COLO668 (cell line): Measurements from ENCODE around the gene CBLN3.

Source experiments
- DNase-seq: peaks from one replicate; lab custom pipeline; 2025; ENCODE audit not compliant: unreplicated experiment; lab: John Stamatoyannopoulos, UW

CBLN3 gene

GRCh38 chr14:24439830-24440605 lies 10.6 kb upstream of the CBLN3 start:
- no peak for DNase-seq

DNA sequence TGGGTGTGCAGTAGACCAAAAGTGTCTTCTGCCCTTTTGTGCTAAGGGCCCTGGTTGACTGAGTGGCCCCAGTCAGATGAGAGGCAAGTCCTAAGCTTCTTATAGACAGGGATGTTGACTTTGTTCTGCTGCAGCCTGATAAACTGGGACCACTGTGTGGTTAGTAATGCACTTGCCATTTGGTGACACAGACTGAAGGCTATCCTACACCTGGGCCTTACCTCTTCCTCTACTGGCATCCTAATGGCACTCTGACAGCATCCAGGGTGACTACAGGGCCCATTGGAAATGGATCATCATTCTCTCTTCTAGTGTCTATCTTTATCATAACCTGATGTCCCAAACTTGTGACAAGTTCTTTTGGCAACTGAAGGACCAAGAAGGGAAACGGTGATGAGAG lies 9.8 kb upstream of the CBLN3 start:
- DNase-seq = no peak

DNA sequence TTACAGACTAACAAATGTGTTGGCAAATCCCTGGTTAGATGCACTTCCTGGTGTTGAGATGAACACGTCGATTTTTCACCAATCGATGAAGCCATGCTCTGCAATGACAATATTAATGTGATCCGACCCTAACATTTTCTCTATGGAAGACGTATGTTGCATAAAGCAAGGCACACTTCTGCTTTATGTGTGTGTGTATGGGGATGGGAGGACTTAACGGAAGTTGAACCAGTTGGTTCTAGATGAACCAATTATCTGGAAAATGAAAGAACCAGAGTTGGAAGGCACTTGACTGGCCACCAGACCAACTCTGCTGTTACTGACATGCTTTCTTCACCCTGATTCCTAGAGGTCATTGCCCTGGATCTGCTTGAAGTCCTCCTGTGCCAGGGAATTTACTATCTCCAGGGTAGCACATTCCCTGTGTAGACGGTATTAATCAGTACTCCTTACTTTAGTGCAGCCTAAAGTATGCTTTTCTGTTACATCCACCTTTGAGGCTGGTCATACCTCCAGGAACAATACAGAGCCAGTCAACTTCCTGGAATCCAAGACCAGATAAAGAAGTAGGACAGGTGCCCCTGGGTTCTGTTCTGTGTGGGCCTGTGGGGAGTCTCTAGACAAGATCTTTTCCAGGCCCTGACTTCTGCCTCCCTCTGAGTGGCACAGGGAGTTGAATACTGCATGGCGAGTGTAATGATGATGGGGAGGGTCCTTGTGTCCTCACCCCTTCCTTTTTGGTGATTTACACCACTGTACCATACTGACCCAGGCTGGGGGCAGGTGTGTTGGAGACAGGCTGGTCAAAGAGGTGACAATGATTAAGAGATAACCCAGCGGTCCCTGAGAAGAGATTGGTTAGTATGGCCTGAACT lies 9.0 kb upstream of the CBLN3 start:
- DNase-seq = no peak

DNA sequence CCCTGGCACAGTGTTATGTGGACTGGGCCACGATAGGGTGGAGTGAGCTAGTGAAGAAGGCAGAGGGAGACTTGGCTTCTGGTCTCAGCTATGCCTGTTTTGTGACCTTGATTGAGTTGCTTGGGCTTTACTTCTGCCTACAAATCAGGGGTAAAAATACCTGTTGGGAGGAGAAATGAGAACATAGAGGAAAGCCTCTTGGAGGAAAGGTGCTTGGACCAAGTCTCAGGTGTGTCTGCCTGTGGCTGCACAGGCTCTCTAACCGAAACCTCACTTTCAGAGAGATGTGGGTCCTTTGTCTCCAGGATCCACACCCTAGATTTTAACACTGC lies 8.2 kb upstream of the CBLN3 start:
- no peak for DNase-seq

DNA sequence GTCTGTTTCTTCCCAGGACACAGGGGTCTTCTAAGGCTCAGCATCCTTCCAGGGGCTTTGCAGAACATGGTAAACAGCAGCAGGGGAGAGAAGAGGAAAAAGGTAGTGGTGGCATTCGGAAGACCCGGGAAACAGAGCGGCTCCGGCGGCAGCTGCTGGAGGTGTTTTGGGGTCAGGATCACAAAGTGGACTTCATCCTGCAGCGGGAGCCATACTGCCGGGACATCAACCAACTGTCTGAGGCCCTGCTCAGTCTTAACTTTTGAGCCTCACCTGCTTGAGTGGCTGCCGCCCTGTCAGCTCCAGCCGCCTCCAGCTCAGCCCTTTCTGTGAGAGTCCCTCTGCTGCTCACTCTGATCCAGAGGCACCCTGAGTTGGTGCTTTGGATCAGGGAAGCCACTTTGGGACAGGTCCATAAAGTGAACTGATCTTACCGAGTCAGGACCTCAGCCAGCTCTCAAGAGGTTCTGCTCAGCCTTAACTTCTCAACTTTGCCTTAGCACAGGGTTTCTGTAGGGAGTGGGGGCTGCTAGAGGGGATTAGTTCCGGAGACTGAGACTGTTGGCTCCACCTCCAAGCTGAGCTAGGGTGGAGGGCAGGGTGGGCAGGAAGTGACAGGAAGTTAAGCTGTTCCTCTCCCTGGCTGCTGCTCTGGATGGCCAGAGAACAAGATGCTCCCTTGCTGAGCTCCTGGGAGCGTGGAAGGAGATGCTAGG lies 7.7 kb upstream of the CBLN3 start:
- no peak for DNase-seq

GRCh38 chr14:24436355-24437019 lies 7.0 kb upstream of the CBLN3 start:
- DNase-seq = peak; percentile 41

DNA sequence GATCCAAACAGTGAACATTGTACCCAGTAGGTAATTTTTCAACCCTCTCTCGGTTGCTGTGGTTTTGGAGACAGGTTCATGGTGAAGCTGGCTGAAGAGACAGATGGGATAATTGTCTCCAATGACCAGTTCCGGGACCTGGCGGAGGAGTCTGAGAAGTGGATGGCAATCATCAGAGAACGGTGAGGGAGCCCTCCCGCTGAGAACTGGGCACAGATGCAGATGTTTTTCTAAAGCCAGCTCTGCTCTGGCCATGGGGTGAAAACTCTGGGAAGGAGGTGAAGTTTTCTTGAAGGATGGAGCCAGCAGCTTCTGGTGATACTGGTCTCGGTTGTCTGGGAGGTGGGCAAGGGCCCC lies 6.5 kb upstream of the CBLN3 start:
- DNase-seq = no peak

GRCh38 chr14:24435192-24435810 lies 5.8 kb upstream of the CBLN3 start:
- DNase-seq = no peak

- no peak for DNase-seq
These were observed 5.2 kb upstream of the CBLN3 start for GRCh38 chr14:24434676-24435075.

DNA sequence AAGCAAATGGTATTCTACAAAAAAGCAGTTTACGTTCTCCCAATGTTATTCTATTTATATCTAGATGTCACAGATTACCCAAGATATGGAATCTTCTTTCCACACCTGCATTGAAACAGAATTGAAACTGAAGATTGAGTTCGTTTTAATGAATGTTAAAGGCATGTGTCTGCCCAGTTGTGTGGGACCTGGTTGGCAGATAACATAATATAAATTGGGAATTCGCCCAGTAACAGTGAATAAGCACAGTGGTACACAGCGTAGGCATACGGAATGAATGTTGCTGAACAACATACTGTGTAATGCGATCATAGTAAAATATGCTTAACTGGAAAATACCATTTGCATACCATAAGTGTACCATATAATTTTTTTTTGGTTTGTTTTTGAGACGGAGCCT lies 4.6 kb upstream of the CBLN3 start:
- no peak for DNase-seq

DNA sequence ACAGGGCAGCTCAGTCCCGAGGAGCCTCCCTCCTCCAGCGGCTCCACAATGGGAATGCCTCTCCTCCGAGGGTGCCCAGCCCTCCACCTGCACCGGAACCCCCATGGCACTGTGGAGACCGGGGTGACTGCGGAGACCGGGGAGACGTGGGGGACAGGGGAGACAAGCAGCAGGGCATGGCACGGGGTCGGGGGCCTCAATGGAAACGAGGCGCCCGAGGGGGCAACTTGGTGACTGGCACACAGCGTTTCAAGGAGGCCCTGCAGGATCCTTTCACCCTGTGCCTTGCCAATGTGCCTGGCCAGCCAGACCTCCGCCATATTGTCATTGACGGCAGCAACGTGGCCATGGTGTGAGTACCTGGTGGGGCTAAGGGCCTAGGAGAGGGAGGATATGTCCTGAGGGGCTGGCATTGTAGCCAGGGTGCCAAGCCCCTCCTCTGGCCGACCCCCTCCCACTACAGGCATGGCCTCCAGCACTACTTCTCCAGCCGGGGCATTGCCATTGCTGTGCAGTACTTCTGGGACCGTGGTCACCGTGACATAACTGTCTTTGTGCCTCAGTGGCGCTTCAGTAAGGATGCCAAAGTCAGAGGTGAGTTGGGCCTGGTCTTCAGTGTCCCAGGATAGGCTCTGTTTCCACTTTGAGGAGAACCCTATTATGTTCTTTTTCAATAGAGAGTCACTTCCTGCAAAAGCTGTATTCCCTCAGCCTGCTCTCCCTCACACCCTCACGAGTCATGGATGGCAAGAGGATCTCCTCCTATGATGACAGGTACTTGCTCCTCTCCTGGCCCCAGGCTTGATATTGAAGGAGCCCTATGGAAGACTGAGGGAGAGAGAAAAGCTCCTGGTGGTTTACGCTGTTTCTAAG lies 3.0 kb upstream of the CBLN3 start:
- peak; percentile 30 for DNase-seq

DNA sequence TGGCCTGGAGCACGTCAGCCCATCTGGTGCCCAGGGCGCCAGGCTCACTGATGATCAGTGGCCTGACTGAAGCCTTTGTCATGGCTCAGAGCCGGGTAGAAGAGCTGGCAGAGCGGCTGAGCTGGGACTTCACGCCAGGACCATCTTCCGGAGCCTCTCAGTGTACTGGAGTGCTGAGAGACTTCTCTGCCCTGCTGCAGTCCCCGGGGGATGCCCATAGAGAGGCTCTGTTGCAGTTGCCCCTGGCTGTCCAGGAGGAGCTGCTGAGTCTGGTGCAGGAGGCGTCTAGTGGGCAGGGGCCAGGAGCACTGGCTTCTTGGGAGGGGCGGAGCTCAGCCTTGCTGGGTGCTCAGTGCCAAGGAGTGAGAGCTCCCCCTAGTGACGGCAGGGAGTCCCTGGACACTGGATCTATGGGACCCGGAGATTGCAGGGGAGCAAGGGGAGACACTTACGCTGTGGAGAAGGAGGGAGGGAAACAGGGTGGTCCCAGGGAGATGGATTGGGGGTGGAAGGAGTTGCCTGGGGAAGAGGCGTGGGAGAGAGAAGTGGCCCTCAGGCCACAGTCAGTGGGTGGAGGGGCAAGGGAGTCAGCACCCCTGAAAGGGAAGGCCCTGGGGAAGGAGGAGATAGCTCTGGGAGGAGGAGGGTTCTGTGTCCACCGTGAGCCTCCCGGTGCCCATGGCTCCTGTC lies 2.2 kb upstream of the CBLN3 start:
- DNase-seq = peak; percentile 93

DNA sequence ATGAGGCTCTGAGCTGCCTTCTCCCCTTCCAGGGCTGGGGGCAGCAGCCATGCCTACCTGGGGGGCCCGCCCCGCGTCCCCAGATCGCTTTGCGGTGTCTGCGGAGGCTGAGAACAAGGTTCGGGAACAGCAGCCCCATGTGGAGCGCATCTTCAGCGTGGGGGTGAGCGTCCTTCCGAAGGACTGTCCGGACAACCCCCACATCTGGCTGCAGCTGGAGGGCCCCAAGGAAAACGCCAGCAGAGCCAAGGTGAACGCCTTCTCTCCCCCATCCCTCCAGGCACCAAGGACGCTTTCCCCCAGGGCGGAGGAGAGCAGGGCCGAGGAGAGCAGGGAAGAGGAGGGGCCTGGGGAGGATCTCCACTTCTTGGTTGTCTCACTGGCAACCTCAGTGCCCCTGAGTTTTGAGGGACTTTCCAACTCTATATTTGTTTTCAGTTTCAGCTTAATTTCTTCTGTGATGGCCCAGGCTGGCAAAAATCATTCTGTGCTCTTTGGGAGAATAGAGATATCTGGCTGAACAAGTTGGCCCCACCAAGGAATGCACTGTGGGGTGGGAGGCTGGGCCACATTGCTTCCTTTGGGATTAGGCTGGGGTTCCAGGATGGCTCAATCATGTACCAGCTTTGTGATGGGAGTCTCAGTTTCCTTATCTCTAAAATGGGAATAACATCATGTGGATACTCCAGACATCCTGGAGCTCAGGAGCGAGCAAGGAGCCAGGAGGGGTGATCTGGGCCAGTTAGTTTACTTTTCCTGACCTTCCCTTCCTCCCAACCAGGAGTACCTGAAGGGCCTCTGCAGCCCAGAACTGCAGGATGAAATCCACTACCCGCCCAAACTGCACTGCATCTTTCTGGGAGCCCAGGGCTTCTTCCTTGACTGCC lies 1.5 kb upstream of the CBLN3 start:
- DNase-seq = peak; percentile 38

GRCh38 chr14:24430143-24430681 lies 744 bp upstream of the CBLN3 start:
- peak; percentile 82 for DNase-seq

DNA sequence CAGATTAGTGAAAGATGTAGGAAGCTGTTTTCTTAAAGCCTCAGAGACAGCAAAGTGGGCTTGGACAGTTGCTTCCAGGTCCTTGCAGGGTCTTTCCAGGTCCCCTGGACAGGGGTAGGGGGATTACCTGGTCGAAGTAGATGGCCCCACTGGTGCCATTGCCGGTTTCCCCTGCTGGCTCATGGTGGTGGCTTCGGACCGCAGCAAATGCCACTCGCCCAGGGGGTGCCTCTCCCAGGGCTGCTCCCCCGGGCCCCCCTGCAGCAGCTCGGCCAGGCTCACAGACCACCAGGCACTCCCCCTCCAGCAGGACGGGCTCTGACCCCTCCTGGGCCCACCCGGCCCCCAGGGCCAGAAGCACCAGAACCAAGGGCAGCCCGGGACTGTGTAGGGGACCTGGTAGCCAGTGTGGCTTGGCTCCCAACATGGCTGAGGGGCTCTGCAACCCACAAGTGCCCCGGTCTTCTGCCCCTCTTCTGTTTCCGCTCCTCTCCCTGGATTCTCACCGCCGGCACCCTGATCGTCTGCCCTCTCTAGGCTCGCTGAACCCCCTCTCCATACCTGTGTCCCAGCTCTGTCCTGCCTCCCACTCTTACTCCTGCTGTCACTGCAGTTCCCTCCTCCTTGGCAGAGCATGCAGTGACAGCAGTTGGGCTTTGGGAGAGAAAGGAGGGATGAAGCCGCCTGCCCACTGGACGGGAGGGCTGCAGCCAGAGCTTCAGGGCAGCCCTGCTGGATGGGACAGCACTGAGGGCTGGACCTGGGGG lies 657 bp downstream of the CBLN3 start:
- DNase-seq = no peak

DNA sequence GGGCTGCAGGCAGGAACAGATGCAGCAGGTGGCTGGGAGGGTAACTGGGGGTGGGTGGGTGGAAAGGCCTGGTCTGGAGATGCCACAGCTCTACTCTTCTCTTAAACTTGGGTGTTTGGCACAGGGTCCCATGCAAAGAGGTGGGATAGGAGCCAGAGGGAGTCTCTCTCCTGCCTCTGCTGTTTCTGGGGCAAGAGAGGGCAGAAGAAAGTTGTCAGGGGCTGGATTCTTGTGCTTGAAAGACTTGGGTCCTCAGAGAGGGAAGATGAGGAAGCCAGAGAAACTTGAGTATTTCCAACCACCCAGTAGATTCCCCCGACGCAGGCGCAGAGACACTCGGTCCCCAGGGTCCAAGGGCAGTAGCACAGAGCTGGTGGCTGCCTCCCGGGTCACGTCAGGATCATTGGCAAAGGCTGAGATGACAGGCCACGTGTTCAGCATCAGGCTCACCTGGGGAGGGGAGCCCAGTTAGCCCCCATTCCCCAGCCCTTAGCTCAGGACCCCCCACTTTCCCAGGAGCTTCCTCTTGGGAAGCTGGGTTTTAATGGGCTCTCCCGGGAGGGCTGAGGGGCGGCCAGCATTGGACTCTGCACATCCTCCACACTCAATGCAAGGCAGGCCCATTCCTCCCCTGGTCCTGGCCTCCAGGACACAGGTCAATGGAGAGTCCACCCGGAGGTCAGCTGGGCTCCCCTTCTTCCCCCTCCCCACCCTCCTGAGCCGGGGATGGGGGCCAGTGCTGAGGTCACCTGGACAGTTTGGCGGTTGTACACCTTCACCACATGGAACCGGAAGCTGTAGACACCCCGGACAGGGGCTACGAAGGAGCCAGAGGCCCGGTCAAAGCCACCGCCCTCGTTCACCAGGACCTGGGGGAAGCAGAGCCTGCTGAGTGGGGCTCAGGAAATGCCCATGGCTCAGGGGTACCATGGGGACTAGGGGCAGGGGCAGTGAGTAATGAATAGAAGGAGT lies 1.6 kb downstream of the CBLN3 start:
- DNase-seq = no peak
